ENCODE data around the gene ADGRG1.
"Not testable (repeated sequence)": the region's sequence is repeated elsewhere in the genome, so short reads cannot be mapped to it uniquely, and the experiment has no call there.

Gene ADGRG1

GRCh38 chr16:57591086-57591869 is 37.2 kb upstream of the ADGRG1 start:
- no peak overlapping the region for H3K4me3 ChIP-seq (ENCODE audit: low read depth, low read length)
- TF ChIP-seq CTCF (IDR thresholded peaks at IDR 0.05; ENCODE audit: control insufficient read depth, extremely low read depth, insufficient read depth), result peak; percentile 90
- DNase-seq (ENCODE audit: low read depth), result peak; percentile 10

GRCh38 chr16:57591870-57592485 is 36.5 kb upstream of the ADGRG1 start:
- DNase-seq (ENCODE audit: low read depth), result no peak
- no peak for TF ChIP-seq CTCF (IDR thresholded peaks at IDR 0.05; ENCODE audit: control insufficient read depth, extremely low read depth, insufficient read depth)
- H3K4me3 ChIP-seq (ENCODE audit: low read depth, low read length), result no peak overlapping the region

GRCh38 chr16:57592591-57593003 is 35.8 kb upstream of the ADGRG1 start:
- H3K4me3 ChIP-seq (ENCODE audit: low read depth, low read length), result no peak overlapping the region
- TF ChIP-seq CTCF (IDR thresholded peaks at IDR 0.05; ENCODE audit: control insufficient read depth, extremely low read depth, insufficient read depth), result no peak
- no peak for DNase-seq (ENCODE audit: low read depth)

- TF ChIP-seq CTCF (IDR thresholded peaks at IDR 0.05; ENCODE audit: control insufficient read depth, extremely low read depth, insufficient read depth), result no peak
- no peak for DNase-seq (ENCODE audit: low read depth)
- no peak overlapping the region for H3K4me3 ChIP-seq (ENCODE audit: low read depth, low read length)
Measured at GRCh38 chr16:57593021-57593420, 35.4 kb upstream of the ADGRG1 start.

GRCh38 chr16:57593990-57594389 is 34.4 kb upstream of the ADGRG1 start:
- no peak overlapping the region for H3K4me3 ChIP-seq (ENCODE audit: low read depth, low read length)
- TF ChIP-seq CTCF (IDR thresholded peaks at IDR 0.05; ENCODE audit: control insufficient read depth, extremely low read depth, insufficient read depth), result no peak
- DNase-seq (ENCODE audit: low read depth), result no peak

GRCh38 chr16:57594531-57595031 is 33.8 kb upstream of the ADGRG1 start:
- DNase-seq (ENCODE audit: low read depth), result no peak
- no peak for TF ChIP-seq CTCF (IDR thresholded peaks at IDR 0.05; ENCODE audit: control insufficient read depth, extremely low read depth, insufficient read depth)
- H3K4me3 ChIP-seq (ENCODE audit: low read depth, low read length), result no peak overlapping the region

GRCh38 chr16:57596234-57596633 is 32.2 kb upstream of the ADGRG1 start:
- not testable (repeated sequence) for DNase-seq (ENCODE audit: low read depth); H3K4me3 ChIP-seq (ENCODE audit: low read depth, low read length)

Data from LNCaP clone FGC (cell line).